Measurements from ENCODE around the gene TAS1R3. TPM values are rescaled to one million over a fixed set of nuclear protein-coding genes. Genes with fewer than 3 reads are reported as not detected.

The TAS1R3 gene
- total and polyA plus RNA-seq, 4 donors, result 0.19 to 0.36 (median 0.33) TPM; not detected in 1

- no peak for DNase-seq (ENCODE audit: low spot score)
- peaks cover 7 to 33% (median 28%) of the 10 kb centered on the region in 4 donors for H3K4me1 ChIP-seq (ENCODE audit: control insufficient read depth in 4 of 4, insufficient read depth in 4 of 4, low read length in 3 of 4)
- TF ChIP-seq REST (IDR thresholded peaks at IDR 0.05) (no peak), GABPA (IDR thresholded peaks at IDR 0.05 in 1 of 2, conservative IDR thresholded peaks at IDR 0.05 in 1 of 2) (no peak), EGR1 (IDR thresholded peaks at IDR 0.05; ENCODE audit: low read depth in 2 of 2) (no peak), HNF4G (IDR thresholded peaks at IDR 0.05) (no peak), ZBTB33 (IDR thresholded peaks at IDR 0.05) (no peak), FOXA1 (IDR thresholded peaks at IDR 0.05) (no peak), RXRA (IDR thresholded peaks at IDR 0.05) (no peak), SP1 (IDR thresholded peaks at IDR 0.05) (no peak), MAX (IDR thresholded peaks at IDR 0.05) (no peak), HNF4A (conservative IDR thresholded peaks at IDR 0.05) (no peak), NR2F2 (IDR thresholded peaks at IDR 0.05) (no peak), RAD21 (IDR thresholded peaks at IDR 0.05) (no peak)
- peak overlapping the region in 1 of 2 donors; percentile 77 for H3K27ac ChIP-seq (ENCODE audit: low read depth in 1 of 2, low read length in 2 of 2)
- peaks cover 0 to 4% (median 0%) of the 10 kb centered on the region in 4 donors for H3K36me3 ChIP-seq (ENCODE audit: control insufficient read depth in 4 of 4, insufficient read depth in 3 of 4, low read depth in 1 of 4, low read length in 3 of 4)
- H3K9ac ChIP-seq (ENCODE audit: low read depth in 1 of 2, low read length in 2 of 2), result peak overlapping the region in 1 of 2 donors; percentile 94
- WGBS, result 50% methylated on average over 52 of the region's 52 CpGs
- H3K27me3 ChIP-seq (ENCODE audit: control insufficient read depth in 4 of 4, insufficient read depth in 4 of 4, low read length in 3 of 4), result no peaks in the 10 kb centered on the region
- peak overlapping the region; percentile 70 to 98 (median 82) for H3K4me3 ChIP-seq (ENCODE audit: low read depth in 1 of 3, low read length in 3 of 3)
- no peaks in the 10 kb centered on the region for H3K9me3 ChIP-seq (ENCODE audit: control insufficient read depth in 4 of 4, low read length in 3 of 4)
Measured at GRCh38 chr1:1373815-1374588, 42.9 kb downstream of the TAS1R3 start.

GRCh38 chr1:1374589-1374928 is 43.5 kb downstream of the TAS1R3 start:
- peak overlapping the region; percentile 70 to 98 (median 82) for H3K4me3 ChIP-seq (ENCODE audit: low read depth in 1 of 3, low read length in 3 of 3)
- DNase-seq (ENCODE audit: low spot score), result no peak
- no peaks in the 10 kb centered on the region for H3K27me3 ChIP-seq (ENCODE audit: control insufficient read depth in 4 of 4, insufficient read depth in 4 of 4, low read length in 3 of 4)
- peaks cover 0 to 4% (median 0%) of the 10 kb centered on the region in 4 donors for H3K36me3 ChIP-seq (ENCODE audit: control insufficient read depth in 4 of 4, insufficient read depth in 3 of 4, low read depth in 1 of 4, low read length in 3 of 4)
- peak overlapping the region; percentile 68 to 94 for H3K9ac ChIP-seq (ENCODE audit: low read depth in 1 of 2, low read length in 2 of 2)
- H3K4me1 ChIP-seq (ENCODE audit: control insufficient read depth in 4 of 4, insufficient read depth in 4 of 4, low read length in 3 of 4), result peaks cover 7 to 33% (median 28%) of the 10 kb centered on the region in 4 donors
- WGBS, result under 1% methylated on average over 24 of the region's 24 CpGs
- H3K9me3 ChIP-seq (ENCODE audit: control insufficient read depth in 4 of 4, low read length in 3 of 4), result no peaks in the 10 kb centered on the region
- peak overlapping the region; percentile 77 to 87 for H3K27ac ChIP-seq (ENCODE audit: low read depth in 1 of 2, low read length in 2 of 2)
- TF ChIP-seq HNF4A (conservative IDR thresholded peaks at IDR 0.05), result no peak
- TF ChIP-seq HNF4G (IDR thresholded peaks at IDR 0.05), result no peak
- no peak for TF ChIP-seq SP1 (IDR thresholded peaks at IDR 0.05)
- TF ChIP-seq NR2F2 (IDR thresholded peaks at IDR 0.05), result no peak
- TF ChIP-seq RXRA (IDR thresholded peaks at IDR 0.05), result no peak
- TF ChIP-seq ZBTB33 (IDR thresholded peaks at IDR 0.05), result no peak
- no peak for TF ChIP-seq FOXA2 (IDR thresholded peaks at IDR 0.05)
- no peak for TF ChIP-seq TAF1 (conservative IDR thresholded peaks at IDR 0.05)
- TF ChIP-seq EGR1 (IDR thresholded peaks at IDR 0.05; ENCODE audit: low read depth in 2 of 2), result no peak
- TF ChIP-seq FOXA1 (IDR thresholded peaks at IDR 0.05), result no peak
- no peak for TF ChIP-seq YY1 (IDR thresholded peaks at IDR 0.05)
- TF ChIP-seq JUND (IDR thresholded peaks at IDR 0.05), result no peak
- no peak for TF ChIP-seq CTCF (IDR thresholded peaks at IDR 0.05; ENCODE audit: low read depth, low read length, missing input control)
- TF ChIP-seq GABPA (IDR thresholded peaks at IDR 0.05 in 1 of 2, conservative IDR thresholded peaks at IDR 0.05 in 1 of 2), result no peak
- TF ChIP-seq MAX (IDR thresholded peaks at IDR 0.05), result no peak
- no peak for TF ChIP-seq ATF3 (IDR thresholded peaks at IDR 0.05)

Data from liver (tissue), 9 donors.